ENCODE results near the gene TP63.
"Not testable (repeated sequence)": the region's sequence is repeated elsewhere in the genome, so short reads cannot be mapped to it uniquely, and the experiment has no call there.

GRCh38 chr3:189596078-189596979, 34.9 kb upstream of the TP63 start:
- not testable (repeated sequence) for TF ChIP-seq POLR2A (IDR thresholded peaks at IDR 0.05)
- TF ChIP-seq, protein P1, sequence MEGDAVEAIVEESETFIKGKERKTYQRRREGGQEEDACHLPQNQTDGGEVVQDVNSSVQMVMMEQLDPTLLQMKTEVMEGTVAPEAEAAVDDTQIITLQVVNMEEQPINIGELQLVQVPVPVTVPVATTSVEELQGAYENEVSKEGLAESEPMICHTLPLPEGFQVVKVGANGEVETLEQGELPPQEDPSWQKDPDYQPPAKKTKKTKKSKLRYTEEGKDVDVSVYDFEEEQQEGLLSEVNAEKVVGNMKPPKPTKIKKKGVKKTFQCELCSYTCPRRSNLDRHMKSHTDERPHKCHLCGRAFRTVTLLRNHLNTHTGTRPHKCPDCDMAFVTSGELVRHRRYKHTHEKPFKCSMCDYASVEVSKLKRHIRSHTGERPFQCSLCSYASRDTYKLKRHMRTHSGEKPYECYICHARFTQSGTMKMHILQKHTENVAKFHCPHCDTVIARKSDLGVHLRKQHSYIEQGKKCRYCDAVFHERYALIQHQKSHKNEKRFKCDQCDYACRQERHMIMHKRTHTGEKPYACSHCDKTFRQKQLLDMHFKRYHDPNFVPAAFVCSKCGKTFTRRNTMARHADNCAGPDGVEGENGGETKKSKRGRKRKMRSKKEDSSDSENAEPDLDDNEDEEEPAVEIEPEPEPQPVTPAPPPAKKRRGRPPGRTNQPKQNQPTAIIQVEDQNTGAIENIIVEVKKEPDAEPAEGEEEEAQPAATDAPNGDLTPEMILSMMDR (IDR thresholded peaks at IDR 0.05) = not testable (repeated sequence)
